ENCODE data around the gene DLG1. TPM values are rescaled to one million over a fixed set of nuclear protein-coding genes. Genes with fewer than 3 reads are reported as not detected.
A peak's percentile ranks its signal among the peaks of the same experiment; 100 is the strongest.

Gene DLG1
- total and polyA plus RNA-seq, 2 of the 4 experiments (the other 2 are of a cell fraction) = 21.2 to 57.7 TPM

- Histone ChIP-seq H3K27me3 (ENCODE audit: control insufficient read depth, insufficient read depth, low read length) (no peaks in the 10 kb centered on the region), H3K9me1 (ENCODE audit: insufficient read depth, low read length) (no peaks in the 10 kb centered on the region; the same call in 1 of the 2 replicates), H3K9me3 (ENCODE audit: control insufficient read depth, insufficient read depth, low read length) (no peaks in the 10 kb centered on the region), H2BK20ac (ENCODE audit: low read depth, low read length) (no peak overlapping the region), H3K27ac (ENCODE audit: insufficient read depth, low read length) (no peak overlapping the region), H2BK120ac (ENCODE audit: low read depth, low read length) (no peak overlapping the region), H2AK5ac (ENCODE audit: low read depth, low read length) (no peak overlapping the region), H3K79me1 (ENCODE audit: low read depth in 1 of 2, low read length in 2 of 2) (peaks cover 0 to 5% of the 10 kb centered on the region in 2 experiments; a peak in 1 of 4 replicates), H3K18ac (ENCODE audit: low read depth, low read length) (no peak overlapping the region), H2BK15ac (ENCODE audit: low read depth, low read length) (no peak overlapping the region), H3K4me3 (ENCODE audit: insufficient read depth, low read depth, low read length) (no peak overlapping the region), H3K9ac (ENCODE audit: low read depth, low read length) (no peak overlapping the region), H3K36me3 (ENCODE audit: control insufficient read depth, insufficient read depth, low read length) (peaks cover 4% of the 10 kb centered on the region), H4K5ac (ENCODE audit: low read depth, low read length) (no peak overlapping the region), H3K4ac (ENCODE audit: low read depth, low read length) (no peak overlapping the region), H4K91ac (ENCODE audit: insufficient read depth, low read depth, low read length) (no peak overlapping the region), H3K4me2 (ENCODE audit: low read depth, low read length) (no peak overlapping the region), H3K23ac (ENCODE audit: low read depth, low read length) (no peak overlapping the region), H4K20me1 (ENCODE audit: insufficient read depth, low read length) (no peaks in the 10 kb centered on the region), H2AFZ (replicated peaks; ENCODE audit: low read length, poor library complexity) (no peak overlapping the region), H2AK9ac (replicated peaks; ENCODE audit: low read depth, low read length, poor library complexity) (no peak overlapping the region), H4K8ac (ENCODE audit: low read depth in 2 of 2, low read length in 2 of 2) (no peak overlapping the region), H3K14ac (replicated peaks; ENCODE audit: low read depth, low read length) (no peak overlapping the region), H3K4me1 (ENCODE audit: control insufficient read depth, insufficient read depth, low read length) (peaks cover 2% of the 10 kb centered on the region; the same call in 1 of the 2 replicates), H2BK5ac (ENCODE audit: low read depth, low read length, poor library complexity, severe bottlenecking) (no peak overlapping the region), H3K56ac (ENCODE audit: extremely low read depth, insufficient read depth, low read length) (no peak overlapping the region)
- ATAC-seq (ENCODE audit: low read depth) = no peak
- CTCF ChIA-PET = interaction anchor here (1.4 kb wide), 1 partner anchor 28 kb away, joined by 5 read pairs; no protein-coding TSS in a partner anchor
- dilution Hi-C loops (cut with HindIII; ENCODE audit: low sequenced_read_pairs, unreplicated experiment) = no loop called here
- peak; percentile 9 for DNase-seq
- WGBS, 2 experiments (ENCODE audit: extremely low coverage in 2 of 2, insufficient read length in 1 of 2) = no CpG with 5 or more reads among the region's 1 CpG
- TF ChIP-seq CTCF (conservative IDR thresholded peaks at IDR 0.05; ENCODE audit: low read depth, low read length) (no peak), POLR2A (IDR thresholded peaks at IDR 0.05; ENCODE audit: low read depth, low read length) (no peak), NFE2L2 (IDR thresholded peaks at IDR 0.05; ENCODE audit: low read depth, low read length) (no peak), RAD21 (IDR thresholded peaks at IDR 0.05; ENCODE audit: low read length) (no peak), SMC3 (IDR thresholded peaks at IDR 0.05; ENCODE audit: low read depth, low read length) (no peak), CEBPB (IDR thresholded peaks at IDR 0.05; ENCODE audit: low read depth, low read length) (peak; percentile 88), USF2 (IDR thresholded peaks at IDR 0.05; ENCODE audit: low read depth, low read length) (no peak), MXI1 (IDR thresholded peaks at IDR 0.05; ENCODE audit: borderline replicate concordance, low read depth, low read length) (no peak)
- POLR2A ChIA-PET (ENCODE audit: unreplicated experiment) = no interaction called here
- in situ Hi-C loops (cut with MboI; ENCODE audit: low sequenced_read_pairs) = no loop called here
- intact Hi-C loops (cut with micrococcal nuclease) = no loop called here
- BruUV-seq (replicated peaks) = no TSS peak
These were observed 193.7 kb downstream of the DLG1 start for GRCh38 chr3:197104738-197105137.

Measured in IMR-90 (cell line).